K562 (cell line): ENCODE measurements around the gene TULP1. TPM values are rescaled to one million over a fixed set of nuclear protein-coding genes. Genes with fewer than 3 reads are reported as not detected.
A peak's percentile ranks its signal among the peaks of the same experiment; 100 is the strongest.

Experiments used
- ATAC-seq: fragments of 200-7000 bp; cut with Tn5 transposase; 3 replicates; pipeline ENCODE4 v1.9.1; 2020; ENCODE audit warnings: moderate library complexity
- BruUV-seq: library from RNA; stranded (reverse); fragments of 400-500 nt; replicated peaks from 2 replicates; lab custom pipeline; 2021; lab: Mats Ljungman, UMichigan
- CTCF ChIA-PET: fragments of 300-600 bp; formaldehyde crosslinking; extraction: SDS; loops from one replicate; lab custom pipeline; 2021; ENCODE audit warnings: low intra/inter-chr PET ratio; lab: Yijun Ruan, JAX
- POLR2A ChIA-PET: fragments of 300-600, 350-650 bp; sonication (Branson Sonifier 250); formaldehyde crosslinking; extraction: SDS; loops from one replicate; lab custom pipeline; 2021; ENCODE audit warnings: antibody characterized with exemption, inconsistent platforms; lab: Yijun Ruan, JAX
- DNase-seq, 4 experiments: peaks; one replicate each; pipeline versions ENCODE4 v3.0.0 to v3.0.0-alpha.2; 2011 to 2018; ENCODE audit warnings: low spot score in 3 of 4, mixed read lengths in 3 of 4; ENCODE audit errors: extremely low read depth in 1 of 4
- FAIRE-seq: peaks from 2 replicates; lab custom pipeline; 2011; peaks lifted over from hg19 to GRCh38; lab: Jason Lieb, UNC
- H2AFZ ChIP-seq: 2 replicates; pipeline ENCODE4 v1.6.0; 2011; ENCODE audit warnings: low read depth, low read length, control low read depth, inconsistent platforms
- H3K27ac ChIP-seq: fragments of 200-600 bp; 3 replicates; pipeline ENCODE4 v1.8.0; 2011; ENCODE audit warnings: low read depth, mild to moderate bottlenecking, control low read depth, inconsistent platforms, low read length, moderate library complexity, mixed read lengths; ENCODE audit errors: extremely low read depth
- H3K27me3 ChIP-seq, 2 experiments: fragments of 300-600 bp in 1 of 2; 2 replicates in 1 of 2; 3 replicates in 1 of 2; pipeline versions ENCODE4 v1.6.0 to v1.8.0; 2011; ENCODE audit warnings: inconsistent platforms in 2 of 2, low read length in 2 of 2, mild to moderate bottlenecking in 1 of 2, mixed read lengths in 1 of 2, moderate library complexity in 1 of 2; ENCODE audit not compliant: control insufficient read depth in 2 of 2, insufficient read depth in 2 of 2
- H3K36me3 ChIP-seq: fragments of 300-600 bp; 3 replicates; pipeline ENCODE4 v1.8.0; 2011; ENCODE audit warnings: mild to moderate bottlenecking, low read length, inconsistent platforms; ENCODE audit not compliant: control insufficient read depth, insufficient read depth
- H3K4me1 ChIP-seq, 2 experiments: fragments of 200-600 bp in 1 of 2; replicated peaks in 1 of 2; 2 replicates in 1 of 2; 3 replicates in 1 of 2; pipeline versions ENCODE4 v1.5.1 to v1.8.0; 2011; ENCODE audit warnings: inconsistent platforms in 2 of 2, low read length in 2 of 2, mild to moderate bottlenecking in 1 of 2, mixed read lengths in 1 of 2, moderate library complexity in 1 of 2; ENCODE audit not compliant: control insufficient read depth in 2 of 2, insufficient read depth in 2 of 2
- H3K4me2 ChIP-seq: 2 replicates; pipeline ENCODE4 v1.6.1; 2011; ENCODE audit warnings: low read length, control low read depth, inconsistent platforms, mixed read lengths; ENCODE audit not compliant: insufficient read depth
- H3K4me3 ChIP-seq: fragments of 200-600 bp; sonication (generic), shearing (Covaris generic); 2 replicates; pipeline ENCODE4 v1.5.1; 2016; ENCODE audit warnings: control low read depth, inconsistent platforms
- H3K79me2 ChIP-seq: fragments of 200-600 bp; 3 replicates; pipeline ENCODE4 v1.8.0; 2011; ENCODE audit warnings: low read length, inconsistent platforms; ENCODE audit not compliant: control insufficient read depth, insufficient read depth
- H3K9ac ChIP-seq, 2 experiments: 2 replicates each; pipeline versions ENCODE4 v1.6.0 to v1.6.1; 2011; ENCODE audit warnings: low read depth in 2 of 2, low read length in 2 of 2, control low read depth in 1 of 2, inconsistent platforms in 1 of 2, mild to moderate bottlenecking in 1 of 2, mixed read lengths in 1 of 2; ENCODE audit not compliant: insufficient read depth in 1 of 2
- H3K9me1 ChIP-seq: one replicate; pipeline ENCODE4 v1.6.0; 2011; ENCODE audit warnings: inconsistent platforms, mild to moderate bottlenecking, low read length, moderate library complexity; ENCODE audit not compliant: control insufficient read depth, insufficient read depth
- H3K9me3 ChIP-seq: replicated peaks from 2 replicates; pipeline ENCODE4 v1.5.1; 2011; ENCODE audit warnings: low read depth, low read length, inconsistent platforms; ENCODE audit not compliant: control insufficient read depth, insufficient read depth
- H4K20me1 ChIP-seq: replicated peaks from 2 replicates; pipeline ENCODE4 v1.6.1; 2011; ENCODE audit warnings: low read length, inconsistent platforms, mixed read lengths; ENCODE audit not compliant: control insufficient read depth, insufficient read depth
- ETS1 ChIP-seq: conservative IDR thresholded peaks from 2 replicates; pipeline ENCODE4 v1.6.1; 2011; ENCODE audit warnings: low read depth, mild to moderate bottlenecking, low read length; ENCODE audit not compliant: control insufficient read depth
- HMG20A ChIP-seq: fragments of 450-650 bp; formaldehyde crosslinking; conservative IDR thresholded peaks from 2 replicates; pipeline ENCODE4 v1.4.0; 2020; ENCODE audit warnings: mild to moderate bottlenecking, mixed read lengths
- HNRNPH1 ChIP-seq: fragments of 200-400 bp; formaldehyde crosslinking; optimal IDR thresholded peaks from 2 replicates; pipeline ENCODE3; 2017; ENCODE audit warnings: low read depth, mild to moderate bottlenecking, low read length, moderate library complexity
- MCM2 ChIP-seq: fragments of 450-650 bp; IDR thresholded peaks from 2 replicates; pipeline ENCODE4 v1.6.1; 2017; ENCODE audit warnings: low read depth, mild to moderate bottlenecking
- MEF2A ChIP-seq: IDR thresholded peaks from 2 replicates; pipeline ENCODE4 v1.6.1; 2011; ENCODE audit warnings: low read depth, mild to moderate bottlenecking, low read length, moderate library complexity; ENCODE audit not compliant: control insufficient read depth
- NCOA2 ChIP-seq, 2 experiments: fragments of 450-650 bp; IDR thresholded peaks; 2 replicates each; pipeline ENCODE4 v1.6.1; 2018; ENCODE audit warnings: mild to moderate bottlenecking in 2 of 2, moderate library complexity in 1 of 2; ENCODE audit not compliant: partially characterized antibody in 2 of 2
- POLR2AphosphoS2 ChIP-seq: IDR thresholded peaks from 2 replicates; pipeline ENCODE4 v1.6.1; 2012; ENCODE audit warnings: low read length, improper control_type of control experiment
- POLR2AphosphoS5 ChIP-seq: IDR thresholded peaks from 2 replicates; pipeline ENCODE4 v1.6.1; 2011; ENCODE audit warnings: mild to moderate bottlenecking, low read depth, low read length, moderate library complexity; ENCODE audit not compliant: control insufficient read depth, insufficient read depth
- SIRT6 ChIP-seq: IDR thresholded peaks from one replicate; pipeline ENCODE4 v1.6.1; 2012; ENCODE audit warnings: low read depth, mild to moderate bottlenecking, control low read depth, inconsistent platforms, low read length, moderate library complexity
- ZNF12 ChIP-seq: sonication (generic); formaldehyde crosslinking; IDR thresholded peaks from 2 replicates; pipeline ENCODE4 v1.4.0; 2020; ENCODE audit warnings: mild to moderate bottlenecking, missing genetic modification reagents
- in situ Hi-C: fragments of 300-500 bp; cut with MboI; formaldehyde crosslinking; loops from 4 replicates; pipeline ENCODE4 v1.15.0; 2018; ENCODE audit warnings: inconsistent platforms, mixed read lengths
- intact Hi-C: fragments of 100-400 bp; cut with micrococcal nuclease; formaldehyde crosslinking; loops from 2 replicates; pipeline ENCODE4 v1.14.2; 2022
- polyA plus RNA-seq, 8 experiments: library from polyadenylated mRNA; depleted of rRNA in 4 of 8; stranded (reverse) in 5 of 8; unstranded in 3 of 8; fragments of >200 nt; fragmentation: Nextera tagmentation in 2 of 8; fragmentation: Illumina TruSeq in 1 of 8; extraction: Ambion mirVana in 2 of 8; extraction: Trizol in 1 of 8; gene quantifications; 2 replicates each; pipeline versions ENCODE4 v1.2.1 to v1.2.3, GENCODE V29; 2011 to 2014; ENCODE audit warnings: inconsistent platforms in 1 of 8, missing spikeins in 1 of 8
- total RNA-seq, 7 experiments: library from RNA; depleted of rRNA in 6 of 7; stranded (reverse); fragments of >200 nt in 6 of 7; fragmentation: Illumina TruSeq in 2 of 7; extraction: Trizol in 2 of 7; gene quantifications; 2 replicates each; pipeline versions ENCODE4 v1.2.1 to v1.2.3, GENCODE V29; 2011 to 2021; ENCODE audit warnings: low replicate concordance in 1 of 7

Gene TULP1
- total and polyA plus RNA-seq, 9 of the 15 experiments (the other 6 are each of a cell fraction or from before 2014, with no cell fraction given) = 0.06 to 0.17 (median 0.09) TPM; not detected in 6

- no peak for TF ChIP-seq ETS1
- TF ChIP-seq POLR2AphosphoS5 = 0 out of 2 replicates have a peak, but pooled peaks have one; percentile 27
- no peak for TF ChIP-seq ZNF12 (CRISPR knock-in tag)
These were observed 38.4 kb downstream of the TULP1 start (continued) for GRCh38 chr6:35474131-35474941.

GRCh38 chr6:35473850-35474130 is 38.9 kb downstream of the TULP1 start:
- FAIRE-seq (no peak), ATAC-seq (no peak; the same call in 2 of the 3 replicates), DNase-seq (peak in 1 of 4 experiments; percentile 41)
- TF ChIP-seq MEF2A (no peak), HMG20A (CRISPR knock-in tag) (no peak), HNRNPH1 (no peak), MCM2 (no peak), NCOA2 (IDR thresholded peaks at IDR 0.05; ENCODE audit: partially characterized antibody in 2 of 2) (no peak), SIRT6 (peak; percentile 58), POLR2AphosphoS2 (peak; percentile 42; the same call in 1 of the 2 replicates)
- Histone ChIP-seq H3K79me2 (peaks cover 37% of the 10 kb centered on the region), H3K4me2 (no peak overlapping the region), H3K9me3 (0 out of 2 replicates have a peak, but pooled peaks cover 1% of the 10 kb centered on the region), H3K9ac (no peak overlapping the region), H3K4me1 (peaks cover 20 to 28% of the 10 kb centered on the region in 2 experiments; a peak in 4 of 5 replicates), H2AFZ (no peak overlapping the region), H3K27me3 (no peaks in the 10 kb centered on the region), H4K20me1 (peaks cover 37% of the 10 kb centered on the region), H3K36me3 (peaks cover 51% of the 10 kb centered on the region), H3K4me3 (no peak overlapping the region), H3K9me1 (no peaks in the 10 kb centered on the region), H3K27ac (no peak overlapping the region)
- CTCF ChIA-PET = no interaction called here
- in situ Hi-C loops = no loop called here
- BruUV-seq = no TSS peak
- intact Hi-C loops = no loop called here
- POLR2A ChIA-PET = interaction anchor here (0.6 to 7.6 kb wide), 8 partner anchors 10 to 263 kb away, joined by 3 to 167 read pairs (median 4); partner anchors contain the start of genes ARMC12 and TEAD3
